Stimulated activated memory B cell treated with anti-CD40 and anti-IgM and Interleukin-4, amounts not matched to agents 10 μg/mL and 1 μg/mL and 100 μg/mL, for 72 hours (primary cell): ENCODE results near the gene UGT1A3.
"Not testable (repeated sequence)": the region's sequence is repeated elsewhere in the genome, so short reads cannot be mapped to it uniquely, and the experiment has no call there.

Experiments used
- ATAC-seq: fragments of 150-1000 bp; cut with Tn5 transposase; 2 replicates; pipeline ENCODE4 v1.10.0; 2021
- H3K27ac Mint-ChIP-seq: one replicate; pipeline ENCODE4 v1.8.0; 2022; ENCODE audit warnings: mild to moderate bottlenecking, mixed read lengths
- H3K27me3 Mint-ChIP-seq: one replicate; pipeline ENCODE4 v1.8.0; 2022; ENCODE audit warnings: mixed read lengths
- H3K36me3 Mint-ChIP-seq: one replicate; pipeline ENCODE4 v1.8.0; 2022; ENCODE audit warnings: mixed read lengths
- H3K4me1 Mint-ChIP-seq: one replicate; pipeline ENCODE4 v1.8.0; 2022; ENCODE audit warnings: mixed read lengths
- H3K4me3 Mint-ChIP-seq: one replicate; pipeline ENCODE4 v1.8.0; 2022; ENCODE audit warnings: mild to moderate bottlenecking, moderate library complexity, mixed read lengths
- H3K9me3 Mint-ChIP-seq: one replicate; pipeline ENCODE4 v1.8.0; 2022; ENCODE audit warnings: mixed read lengths

The UGT1A3 gene

DNA sequence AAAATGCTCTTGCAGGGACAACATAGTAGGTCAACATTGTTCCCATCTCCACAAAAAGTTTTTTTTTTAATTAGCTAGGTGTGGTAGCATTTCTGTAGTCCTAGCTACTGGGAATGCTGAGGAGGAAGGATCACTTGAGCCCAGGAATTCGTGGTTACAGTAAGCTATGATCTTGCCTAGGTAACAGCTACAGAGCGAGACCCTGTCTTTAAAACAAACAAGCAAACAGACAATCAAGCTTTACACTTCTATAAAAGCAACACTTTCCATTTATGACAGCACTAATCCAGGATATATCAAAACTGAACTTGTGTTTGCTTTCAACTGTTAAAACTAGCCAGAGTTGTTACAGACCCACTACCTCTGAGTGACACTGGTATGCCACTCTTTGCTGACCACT, 12.0 kb downstream of the UGT1A3 start:
- Mint-ChIP-seq H3K4me3 (no peak overlapping the region), H3K27ac (no peak overlapping the region), H3K36me3 (no peaks in the 10 kb centered on the region), H3K9me3 (no peaks in the 10 kb centered on the region), H3K4me1 (no peaks in the 10 kb centered on the region), H3K27me3 (peaks cover 42% of the 10 kb centered on the region)
- no peak for ATAC-seq

DNA sequence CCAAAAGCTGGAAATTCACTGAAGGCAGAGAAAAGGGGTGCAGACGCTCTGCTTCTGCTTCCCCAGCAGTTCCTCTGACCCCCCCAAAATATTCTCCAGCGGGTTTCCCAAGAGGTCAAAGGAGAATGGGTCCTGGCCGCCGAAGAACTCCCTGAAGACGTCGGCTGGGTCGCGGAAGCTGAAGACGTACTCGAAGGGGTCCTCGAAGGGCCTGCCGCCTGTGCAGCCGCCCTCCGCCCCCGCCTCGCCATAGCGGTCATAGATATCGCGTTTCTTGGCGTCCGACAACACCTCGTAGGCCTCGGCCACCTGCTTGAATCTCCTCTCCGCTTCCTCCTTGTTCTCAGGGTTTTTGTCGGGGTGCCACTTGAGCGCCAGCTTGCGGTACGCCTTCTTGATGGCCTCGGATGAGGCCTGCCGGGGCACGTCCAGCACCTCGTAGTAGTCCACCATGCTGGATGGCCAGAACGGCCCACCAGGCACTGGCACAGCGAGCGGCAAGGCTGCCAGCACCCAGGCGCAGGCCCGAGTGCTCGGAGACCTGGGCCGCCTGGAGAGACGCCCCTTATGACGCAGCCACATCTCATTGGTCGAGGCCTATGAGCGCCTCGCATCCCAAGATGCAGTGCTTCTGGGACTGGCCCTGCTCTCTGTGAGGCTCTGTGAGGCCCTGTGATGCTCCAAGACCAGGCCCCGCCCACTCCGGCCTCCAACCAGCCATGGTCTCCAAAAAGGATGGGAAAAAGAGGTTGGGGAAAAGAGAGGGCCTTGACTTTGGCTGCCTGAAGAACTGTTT, 14.8 kb downstream of the UGT1A3 start:
- H3K36me3 Mint-ChIP-seq: no peaks in the 10 kb centered on the region
- peaks cover 50% of the 10 kb centered on the region for H3K27me3 Mint-ChIP-seq
- no peaks in the 10 kb centered on the region for H3K4me1 Mint-ChIP-seq
- no peak overlapping the region for H3K4me3 Mint-ChIP-seq
- no peak for ATAC-seq
- no peak overlapping the region for H3K27ac Mint-ChIP-seq
- no peaks in the 10 kb centered on the region for H3K9me3 Mint-ChIP-seq

DNA sequence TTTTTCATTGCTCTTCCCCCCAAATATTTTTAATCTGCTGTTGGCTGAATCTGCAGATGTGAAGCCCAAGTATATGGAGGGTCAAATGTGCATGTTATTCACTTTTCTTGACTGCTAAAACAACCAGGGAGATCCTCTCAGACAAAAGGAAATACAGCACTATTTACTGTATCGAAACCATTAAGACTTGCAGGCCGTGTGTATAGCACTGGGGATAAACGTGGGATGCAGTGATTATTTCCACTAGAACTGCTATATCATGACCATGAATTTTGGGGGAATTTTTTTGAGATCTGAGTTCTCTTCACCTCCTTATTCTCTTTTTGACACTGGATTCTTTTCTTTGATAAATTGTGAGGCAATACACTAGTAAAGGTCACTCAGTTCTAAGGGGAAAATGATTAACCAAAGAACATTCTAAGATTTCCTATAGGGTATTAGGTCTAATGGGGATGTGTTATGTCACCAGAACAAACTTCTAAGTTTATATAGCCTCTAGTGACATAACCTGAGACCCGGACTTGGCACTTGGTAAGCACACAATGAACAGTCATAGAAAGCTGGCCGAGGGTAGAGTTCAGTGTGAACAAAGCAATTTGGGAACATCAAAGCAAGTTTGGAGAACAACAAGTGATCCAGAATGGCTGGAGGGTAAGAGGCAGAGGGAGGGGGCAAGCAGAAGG, 16.4 kb downstream of the UGT1A3 start:
- no peaks in the 10 kb centered on the region for H3K4me1 Mint-ChIP-seq
- no peaks in the 10 kb centered on the region for H3K36me3 Mint-ChIP-seq
- no peak for ATAC-seq
- peaks cover 35% of the 10 kb centered on the region for H3K27me3 Mint-ChIP-seq
- H3K4me3 Mint-ChIP-seq: no peak overlapping the region
- H3K9me3 Mint-ChIP-seq: peaks cover 7% of the 10 kb centered on the region
- H3K27ac Mint-ChIP-seq: no peak overlapping the region

DNA sequence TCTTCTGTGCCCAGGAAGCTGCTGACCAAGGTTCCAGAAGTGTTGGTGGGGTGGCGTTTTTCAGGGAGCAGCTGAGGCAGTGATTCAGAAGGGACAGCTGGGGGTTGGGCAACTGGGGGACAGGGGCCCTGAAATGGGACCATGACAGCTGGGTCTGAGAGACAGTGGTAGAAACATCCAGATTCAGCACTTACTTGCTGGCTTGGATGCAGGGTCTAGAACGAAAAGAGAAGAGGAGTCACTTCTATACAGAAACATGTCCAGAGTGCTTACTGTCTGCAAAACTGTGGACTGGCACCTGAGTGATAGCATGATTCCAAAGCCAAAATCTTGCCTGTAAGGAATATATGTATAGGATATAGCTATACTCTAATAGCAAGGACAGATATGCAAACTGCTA, 17.0 kb downstream of the UGT1A3 start:
- not testable (repeated sequence) for H3K27ac Mint-ChIP-seq, ATAC-seq, H3K36me3 Mint-ChIP-seq, H3K4me1 Mint-ChIP-seq, H3K9me3 Mint-ChIP-seq, H3K4me3 Mint-ChIP-seq
- peaks cover 31% of the 10 kb centered on the region for H3K27me3 Mint-ChIP-seq

DNA sequence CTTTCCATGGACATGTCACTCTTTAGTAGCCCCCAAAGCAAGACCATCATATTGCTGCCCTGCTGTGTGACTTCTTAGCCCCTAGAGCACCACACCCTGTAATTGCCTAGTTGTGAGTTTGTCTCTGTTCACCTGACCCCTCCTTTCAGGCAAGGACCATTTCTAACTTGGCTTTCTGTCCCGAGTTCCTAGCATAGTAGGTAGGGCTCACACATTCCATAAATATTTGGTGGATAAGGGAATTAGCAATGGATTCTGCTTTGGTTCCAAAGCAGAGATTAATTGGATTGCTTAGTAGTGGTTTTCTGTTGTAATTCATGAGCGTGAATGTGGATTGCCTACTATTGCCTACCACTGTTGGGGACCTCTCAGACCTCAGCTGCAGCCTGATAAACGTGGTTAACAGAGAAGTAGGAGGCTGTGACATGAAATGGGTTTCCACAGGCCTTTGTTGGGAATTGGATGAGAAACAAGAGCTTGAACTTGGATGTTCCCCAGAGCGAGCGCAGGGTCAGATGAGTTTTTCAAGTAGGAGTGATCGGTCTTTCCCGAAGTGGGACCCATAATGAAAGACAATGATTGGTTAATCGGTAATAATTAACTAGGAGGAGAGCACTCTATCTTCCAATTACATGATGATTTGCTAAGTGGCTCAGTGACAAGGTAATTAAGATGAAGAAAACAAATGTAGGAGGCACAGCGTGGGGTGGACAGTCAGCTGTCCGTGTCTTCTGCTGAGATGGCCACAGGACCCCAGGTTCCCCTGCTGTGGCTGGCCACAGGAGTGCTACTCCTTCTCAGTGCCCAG, 17.8 kb downstream of the UGT1A3 start:
- H3K27ac Mint-ChIP-seq: no peak overlapping the region
- no peak overlapping the region for H3K4me3 Mint-ChIP-seq
- H3K9me3 Mint-ChIP-seq: peaks cover 12% of the 10 kb centered on the region
- H3K27me3 Mint-ChIP-seq: peaks cover 31% of the 10 kb centered on the region
- ATAC-seq: no peak
- H3K4me1 Mint-ChIP-seq: no peaks in the 10 kb centered on the region
- H3K36me3 Mint-ChIP-seq: no peaks in the 10 kb centered on the region

DNA sequence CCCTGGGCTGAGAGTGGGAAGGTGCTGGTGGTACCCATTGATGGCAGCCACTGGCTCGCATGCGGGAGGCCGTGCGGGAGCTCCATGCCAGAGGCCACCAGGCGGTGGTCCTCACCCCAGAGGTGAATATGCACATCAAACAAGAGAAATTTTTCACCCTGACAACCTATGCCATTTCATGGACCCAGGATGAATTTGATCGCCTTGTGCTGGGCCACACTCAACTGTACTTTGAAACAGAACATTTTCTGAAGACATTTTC, 18.4 kb downstream of the UGT1A3 start:
- peaks cover 31% of the 10 kb centered on the region for H3K27me3 Mint-ChIP-seq
- no peak overlapping the region for H3K27ac Mint-ChIP-seq
- no peak overlapping the region for H3K4me3 Mint-ChIP-seq
- no peaks in the 10 kb centered on the region for H3K4me1 Mint-ChIP-seq
- H3K36me3 Mint-ChIP-seq: no peaks in the 10 kb centered on the region
- peaks cover 14% of the 10 kb centered on the region for H3K9me3 Mint-ChIP-seq
- ATAC-seq: no peak

DNA sequence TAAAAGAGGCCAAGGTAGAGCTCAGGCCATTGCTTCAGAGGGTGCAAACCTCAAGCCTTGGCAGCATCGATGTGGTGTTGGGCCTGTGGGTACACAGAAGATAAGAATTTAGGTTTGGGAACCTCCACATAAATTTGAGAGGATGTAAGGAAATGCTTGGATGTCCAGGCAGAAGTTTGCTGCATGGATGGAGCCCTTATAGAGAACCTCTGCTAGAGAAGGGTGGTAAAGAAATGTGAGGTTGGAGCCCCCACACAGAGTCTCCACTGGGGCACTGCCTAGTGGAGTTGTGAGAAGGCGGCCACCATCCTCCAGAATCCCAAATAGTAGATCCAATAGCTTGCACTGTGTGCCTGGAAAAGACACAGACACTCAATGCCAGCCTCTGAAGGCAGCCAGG, 21.8 kb downstream of the UGT1A3 start:
- H3K36me3 Mint-ChIP-seq, ATAC-seq, H3K4me3 Mint-ChIP-seq, H3K4me1 Mint-ChIP-seq, H3K27ac Mint-ChIP-seq: not testable (repeated sequence)
- Mint-ChIP-seq H3K27me3 (peaks cover 33% of the 10 kb centered on the region), H3K9me3 (peaks cover 14% of the 10 kb centered on the region)

DNA sequence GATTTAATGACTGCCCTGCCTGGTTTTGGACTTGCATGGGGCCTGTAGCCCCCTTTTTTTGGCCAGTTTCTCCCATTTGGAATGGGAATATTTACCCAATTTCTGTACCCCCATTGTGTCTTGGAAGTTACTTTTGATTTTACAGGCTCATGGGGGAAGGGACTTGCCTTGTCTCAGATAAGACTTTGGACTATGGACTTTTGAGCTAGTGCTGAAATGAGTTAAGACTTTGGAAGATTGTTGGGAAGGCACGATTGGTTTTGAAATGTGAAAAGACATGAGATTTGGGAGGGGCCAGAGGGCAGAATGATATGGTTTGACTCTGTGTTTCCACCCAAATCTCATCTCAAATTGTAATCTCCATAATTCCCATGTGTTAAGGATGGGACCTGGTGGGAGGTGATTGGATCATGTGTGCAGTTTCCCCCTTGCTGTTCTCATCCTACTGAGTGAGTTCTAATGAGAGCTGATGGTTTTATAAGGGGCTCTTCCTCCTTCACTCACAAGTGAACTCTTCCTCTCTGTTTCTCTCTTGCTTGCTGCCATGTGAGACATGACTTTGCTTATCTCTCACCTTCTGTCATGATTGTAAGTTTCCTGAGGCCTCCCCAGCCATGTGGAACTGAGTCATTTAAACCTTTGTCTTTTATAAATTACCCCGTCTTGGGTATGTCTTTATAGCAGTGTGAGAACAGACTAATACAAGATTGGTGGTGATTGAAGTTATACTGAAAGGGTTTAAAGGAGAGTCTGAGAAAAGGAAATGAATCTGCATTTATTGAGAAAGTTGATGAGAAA, 22.6 kb downstream of the UGT1A3 start:
- not testable (repeated sequence) for H3K4me3 Mint-ChIP-seq

DNA sequence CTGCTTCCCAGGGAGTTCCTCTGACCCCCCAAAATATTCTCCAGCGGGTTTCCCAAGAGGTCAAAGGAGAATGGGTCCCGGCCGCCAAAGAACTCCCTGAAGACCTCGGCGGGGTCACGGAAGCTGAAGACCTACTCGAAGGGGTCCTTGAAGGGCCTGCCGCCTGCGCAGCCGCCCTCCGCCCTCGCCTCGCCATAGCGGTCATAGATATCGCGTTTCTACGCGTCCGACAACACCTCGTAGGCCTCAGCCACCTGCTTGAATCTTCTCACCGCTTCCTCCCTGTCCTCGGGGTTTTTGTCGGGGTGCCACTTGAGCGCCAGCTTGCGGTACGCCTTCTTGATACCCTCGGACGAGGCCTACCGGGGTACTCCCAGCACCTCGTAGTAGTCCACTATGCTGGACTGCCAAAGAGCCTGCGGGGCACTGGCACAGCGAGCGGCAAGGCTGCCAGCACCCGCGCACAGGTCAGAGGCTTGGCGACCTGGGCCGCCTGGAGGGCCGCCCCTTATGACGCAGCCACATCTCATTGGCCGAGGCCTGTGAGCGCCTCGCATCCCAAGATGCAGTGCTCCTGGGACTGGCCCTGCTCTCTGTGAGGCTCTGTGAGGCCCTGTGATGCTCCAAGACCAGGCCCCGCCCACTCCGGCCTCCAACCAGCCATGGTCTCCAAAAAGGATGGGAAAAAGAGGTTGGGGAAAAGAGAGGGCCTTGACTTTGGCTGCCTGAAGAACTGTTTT, 26.2 kb downstream of the UGT1A3 start:
- Mint-ChIP-seq H3K36me3 (no peaks in the 10 kb centered on the region), H3K4me3 (no peak overlapping the region), H3K27ac (no peak overlapping the region), H3K9me3 (peaks cover 8% of the 10 kb centered on the region), H3K27me3 (peaks cover 8% of the 10 kb centered on the region), H3K4me1 (no peaks in the 10 kb centered on the region)
- no peak for ATAC-seq

More for the DNA sequence above, 22.6 kb downstream of the UGT1A3 start:
- H3K27me3 Mint-ChIP-seq: peaks cover 31% of the 10 kb centered on the region
- H3K36me3 Mint-ChIP-seq, H3K4me1 Mint-ChIP-seq, ATAC-seq, H3K27ac Mint-ChIP-seq: not testable (repeated sequence)
- H3K9me3 Mint-ChIP-seq: peaks cover 14% of the 10 kb centered on the region

DNA sequence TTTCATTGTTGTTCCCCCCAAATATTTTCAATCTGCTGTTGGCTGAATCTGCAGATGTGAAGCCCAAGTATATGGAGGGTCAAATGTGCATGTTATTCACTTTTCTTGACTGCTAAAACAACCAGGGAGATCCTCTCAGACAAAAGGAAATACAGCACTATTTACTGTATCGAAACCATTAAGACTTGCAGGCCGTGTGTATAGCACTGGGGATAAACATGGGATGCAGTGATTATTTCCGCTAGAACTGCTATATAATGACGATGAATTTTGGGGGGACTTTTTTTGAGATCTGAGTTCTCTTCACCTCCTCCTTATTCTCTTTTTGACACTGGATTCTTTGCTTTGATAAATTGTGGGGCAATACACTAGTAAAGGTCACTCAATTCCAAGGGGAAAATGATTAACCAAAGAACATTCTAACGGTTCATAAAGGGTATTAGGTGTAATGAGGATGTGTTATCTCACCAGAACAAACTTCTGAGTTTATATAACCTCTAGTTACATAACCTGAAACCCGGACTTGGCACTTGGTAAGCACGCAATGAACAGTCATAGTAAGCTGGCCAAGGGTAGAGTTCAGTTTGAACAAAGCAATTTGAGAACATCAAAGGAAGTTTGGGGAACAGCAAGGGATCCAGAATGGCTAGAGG, 27.7 kb downstream of the UGT1A3 start:
- ATAC-seq: no peak
- Mint-ChIP-seq H3K27ac (no peak overlapping the region), H3K4me3 (no peak overlapping the region), H3K4me1 (no peaks in the 10 kb centered on the region), H3K27me3 (peaks cover 8% of the 10 kb centered on the region), H3K36me3 (no peaks in the 10 kb centered on the region), H3K9me3 (peaks cover 4% of the 10 kb centered on the region)

DNA sequence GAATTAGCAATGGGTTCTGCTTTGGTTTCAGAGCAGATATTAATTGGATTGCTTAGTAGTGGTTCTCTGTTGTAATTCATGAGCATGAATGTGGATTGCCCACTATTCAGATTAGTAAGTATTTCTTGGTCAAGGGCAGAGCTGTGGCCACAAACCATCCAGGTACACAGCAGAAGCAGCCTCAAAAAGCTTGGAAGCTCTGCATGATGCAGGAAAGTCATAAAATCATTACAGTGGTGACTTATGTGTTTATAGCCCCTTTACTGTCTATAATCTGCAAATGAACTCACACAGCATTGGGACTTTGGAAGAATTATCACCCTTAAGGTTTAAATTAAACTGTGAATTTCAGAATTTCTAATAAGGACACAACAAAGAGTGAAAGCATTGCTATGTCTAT, 29.3 kb downstream of the UGT1A3 start:
- Mint-ChIP-seq H3K4me3 (no peak overlapping the region), H3K36me3 (no peaks in the 10 kb centered on the region), H3K4me1 (no peaks in the 10 kb centered on the region), H3K27ac (no peak overlapping the region), H3K27me3 (peaks cover 9% of the 10 kb centered on the region), H3K9me3 (no peaks in the 10 kb centered on the region)
- ATAC-seq: no peak

DNA sequence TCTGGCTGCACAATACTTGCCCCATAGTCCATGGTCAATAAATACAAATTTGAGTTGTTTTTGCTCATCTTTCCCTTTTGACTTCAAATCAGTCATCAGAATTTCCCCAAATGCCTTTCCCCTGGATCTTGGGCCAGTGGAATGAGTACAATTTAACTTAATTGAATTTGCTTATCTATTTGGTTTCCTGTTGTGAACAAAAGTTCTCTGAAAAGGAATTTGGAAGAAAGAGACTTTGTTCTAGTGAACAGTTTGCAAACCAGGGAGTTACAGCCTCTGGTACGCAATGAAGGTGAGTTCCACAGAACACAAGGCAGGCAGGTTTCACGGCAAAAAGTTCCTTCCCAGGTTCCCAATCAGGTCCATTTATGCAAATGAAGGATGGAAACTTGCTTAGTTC, 30.0 kb downstream of the UGT1A3 start:
- Mint-ChIP-seq H3K27me3 (peaks cover 16% of the 10 kb centered on the region), H3K27ac (no peak overlapping the region), H3K9me3 (no peaks in the 10 kb centered on the region), H3K4me1 (no peaks in the 10 kb centered on the region), H3K36me3 (no peaks in the 10 kb centered on the region), H3K4me3 (no peak overlapping the region)
- no peak for ATAC-seq

DNA sequence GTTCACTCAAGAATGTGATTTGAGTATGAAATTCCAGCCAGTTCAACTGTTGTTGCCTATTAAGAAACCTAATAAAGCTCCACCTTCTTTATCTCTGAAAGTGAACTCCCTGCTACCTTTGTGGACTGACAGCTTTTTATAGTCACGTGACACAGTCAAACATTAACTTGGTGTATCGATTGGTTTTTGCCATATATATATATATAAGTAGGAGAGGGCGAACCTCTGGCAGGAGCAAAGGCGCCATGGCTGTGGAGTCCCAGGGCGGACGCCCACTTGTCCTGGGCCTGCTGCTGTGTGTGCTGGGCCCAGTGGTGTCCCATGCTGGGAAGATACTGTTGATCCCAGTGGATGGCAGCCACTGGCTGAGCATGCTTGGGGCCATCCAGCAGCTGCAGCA, 31.2 kb downstream of the UGT1A3 start, which contains the start of gene UGT1A1:
UGT1A1 (plus strand) TSS at position 228 of the 400 bp plus-strand sequence; CDS start at position 246, 18 bp downstream.
- Mint-ChIP-seq H3K27ac (no peak within 1 kb of the TSS), H3K36me3 (no peaks in the 10 kb centered on the region), H3K4me3 (no peak within 1 kb of the TSS), H3K4me1 (no peaks in the 10 kb centered on the region), H3K27me3 (peaks cover 24% of the 10 kb centered on the region), H3K9me3 (no peaks in the 10 kb centered on the region)
- no peak for ATAC-seq
